Measurements from ENCODE around the gene DCUN1D1. TPM values are rescaled to one million over a fixed set of nuclear protein-coding genes. Genes with fewer than 3 reads are reported as not detected.
A peak's percentile ranks its signal among the peaks of the same experiment; 100 is the strongest.

The DCUN1D1 gene
- total RNA-seq, 1 donor from 2014 or later = 54.4 TPM

- H3K4me3 Mint-ChIP-seq = peak overlapping the region; percentile 61
- H3K36me3 Mint-ChIP-seq = peaks cover 11% of the 10 kb centered on the region
- H3K9me3 Mint-ChIP-seq = no peaks in the 10 kb centered on the region
- no peaks in the 10 kb centered on the region for H3K4me1 Mint-ChIP-seq (ENCODE audit: unreplicated experiment)
- H3K27ac Mint-ChIP-seq = peak overlapping the region; percentile 85
- H3K27me3 Mint-ChIP-seq = no peaks in the 10 kb centered on the region
- TF ChIP-seq CTCF (conservative IDR thresholded peaks at IDR 0.05) = no peak
- no peak for DNase-seq (ENCODE audit: extremely low spot score, unreplicated experiment)
Observed at GRCh38 chr3:182920515-182921084, 59.7 kb downstream of the DCUN1D1 start.

- Mint-ChIP-seq H3K27me3 (no peaks in the 10 kb centered on the region), H3K9me3 (no peaks in the 10 kb centered on the region), H3K27ac (no peak overlapping the region)
Observed at GRCh38 chr3:182919866-182920357, 60.4 kb downstream of the DCUN1D1 start.

GRCh38 chr3:182917134-182917533 lies 63.2 kb downstream of the DCUN1D1 start:
- Mint-ChIP-seq H3K36me3 (peaks cover 7% of the 10 kb centered on the region), H3K4me3 (no peak overlapping the region), H3K27me3 (no peaks in the 10 kb centered on the region), H3K9me3 (no peaks in the 10 kb centered on the region), H3K27ac (no peak overlapping the region), H3K4me1 (ENCODE audit: unreplicated experiment) (no peaks in the 10 kb centered on the region)
- DNase-seq (ENCODE audit: extremely low spot score, unreplicated experiment) = no peak
- no peak for TF ChIP-seq CTCF (conservative IDR thresholded peaks at IDR 0.05)

More at GRCh38 chr3:182919866-182920357, 60.4 kb downstream of the DCUN1D1 start:
- TF ChIP-seq CTCF (conservative IDR thresholded peaks at IDR 0.05) = no peak
- DNase-seq (ENCODE audit: extremely low spot score, unreplicated experiment) = no peak
- Mint-ChIP-seq H3K4me3 (no peak overlapping the region), H3K4me1 (ENCODE audit: unreplicated experiment) (no peaks in the 10 kb centered on the region), H3K36me3 (peaks cover 8% of the 10 kb centered on the region)

DNA sequence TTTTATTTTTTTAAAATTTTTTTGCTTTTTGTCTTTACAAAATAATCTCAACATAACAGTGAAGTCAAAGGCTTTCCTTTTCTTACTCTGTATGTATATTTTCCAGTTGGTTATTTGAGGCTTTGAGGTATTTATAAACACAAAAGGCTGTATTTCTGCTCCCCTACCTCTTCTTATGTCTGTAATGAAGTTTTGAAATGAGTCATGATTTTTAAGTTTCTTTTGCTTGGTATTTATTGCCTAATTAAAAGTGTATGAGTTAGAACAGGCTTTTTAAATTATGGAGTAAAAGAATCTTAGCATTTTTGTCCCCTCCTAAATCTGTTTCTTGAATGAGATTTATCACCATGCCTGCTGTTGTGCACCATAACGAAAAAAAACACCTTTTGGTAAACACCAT lies 66.0 kb downstream of the DCUN1D1 start:
- TF ChIP-seq CTCF (conservative IDR thresholded peaks at IDR 0.05) = no peak
- H3K36me3 Mint-ChIP-seq = peaks cover 10% of the 10 kb centered on the region
- no peak overlapping the region for H3K4me3 Mint-ChIP-seq
- H3K27ac Mint-ChIP-seq = peak overlapping the region; percentile 74
- H3K4me1 Mint-ChIP-seq (ENCODE audit: unreplicated experiment) = no peaks in the 10 kb centered on the region
- no peak for DNase-seq (ENCODE audit: extremely low spot score, unreplicated experiment)
- H3K9me3 Mint-ChIP-seq = no peaks in the 10 kb centered on the region
- no peaks in the 10 kb centered on the region for H3K27me3 Mint-ChIP-seq

GRCh38 chr3:182913889-182914288 lies 66.4 kb downstream of the DCUN1D1 start:
- H3K9me3 Mint-ChIP-seq = no peaks in the 10 kb centered on the region
- TF ChIP-seq CTCF (conservative IDR thresholded peaks at IDR 0.05) = no peak
- peaks cover 10% of the 10 kb centered on the region for H3K36me3 Mint-ChIP-seq
- peak overlapping the region; percentile 74 for H3K27ac Mint-ChIP-seq
- H3K4me1 Mint-ChIP-seq (ENCODE audit: unreplicated experiment) = no peaks in the 10 kb centered on the region
- H3K27me3 Mint-ChIP-seq = no peaks in the 10 kb centered on the region
- no peak for DNase-seq (ENCODE audit: extremely low spot score, unreplicated experiment)
- no peak overlapping the region for H3K4me3 Mint-ChIP-seq

Data from type B pancreatic cell (in vitro differentiated cells).